ENCODE measurements around the gene DLGAP1. TPM values are rescaled to one million over a fixed set of nuclear protein-coding genes. Genes with fewer than 3 reads are reported as not detected.

Gene DLGAP1
- total and polyA plus RNA-seq, 10 of the 15 experiments (the other 5 are each of a cell fraction or from before 2014, with no cell fraction given): 0.23 to 27.6 (median 1.9) TPM

- no peak for TF ChIP-seq REST (IDR thresholded peaks at IDR 0.05; ENCODE audit: low read depth, low read length)
- no peak for TF ChIP-seq ZNF217 (IDR thresholded peaks at IDR 0.05)
- TF ChIP-seq NR2F1 (conservative IDR thresholded peaks at IDR 0.05): no peak
- no peak for TF ChIP-seq SIX5 (IDR thresholded peaks at IDR 0.05; ENCODE audit: low read depth, low read length, severe bottlenecking)
- TF ChIP-seq, protein P1, sequence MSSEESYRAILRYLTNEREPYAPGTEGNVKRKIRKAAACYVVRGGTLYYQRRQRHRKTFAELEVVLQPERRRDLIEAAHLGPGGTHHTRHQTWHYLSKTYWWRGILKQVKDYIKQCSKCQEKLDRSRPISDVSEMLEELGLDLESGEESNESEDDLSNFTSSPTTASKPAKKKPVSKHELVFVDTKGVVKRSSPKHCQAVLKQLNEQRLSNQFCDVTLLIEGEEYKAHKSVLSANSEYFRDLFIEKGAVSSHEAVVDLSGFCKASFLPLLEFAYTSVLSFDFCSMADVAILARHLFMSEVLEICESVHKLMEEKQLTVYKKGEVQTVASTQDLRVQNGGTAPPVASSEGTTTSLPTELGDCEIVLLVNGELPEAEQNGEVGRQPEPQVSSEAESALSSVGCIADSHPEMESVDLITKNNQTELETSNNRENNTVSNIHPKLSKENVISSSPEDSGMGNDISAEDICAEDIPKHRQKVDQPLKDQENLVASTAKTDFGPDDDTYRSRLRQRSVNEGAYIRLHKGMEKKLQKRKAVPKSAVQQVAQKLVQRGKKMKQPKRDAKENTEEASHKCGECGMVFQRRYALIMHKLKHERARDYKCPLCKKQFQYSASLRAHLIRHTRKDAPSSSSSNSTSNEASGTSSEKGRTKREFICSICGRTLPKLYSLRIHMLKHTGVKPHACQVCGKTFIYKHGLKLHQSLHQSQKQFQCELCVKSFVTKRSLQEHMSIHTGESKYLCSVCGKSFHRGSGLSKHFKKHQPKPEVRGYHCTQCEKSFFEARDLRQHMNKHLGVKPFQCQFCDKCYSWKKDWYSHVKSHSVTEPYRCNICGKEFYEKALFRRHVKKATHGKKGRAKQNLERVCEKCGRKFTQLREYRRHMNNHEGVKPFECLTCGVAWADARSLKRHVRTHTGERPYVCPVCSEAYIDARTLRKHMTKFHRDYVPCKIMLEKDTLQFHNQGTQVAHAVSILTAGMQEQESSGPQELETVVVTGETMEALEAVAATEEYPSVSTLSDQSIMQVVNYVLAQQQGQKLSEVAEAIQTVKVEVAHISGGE (CRISPR knock-in tag; IDR thresholded peaks at IDR 0.05): no peak
- no peak for TF ChIP-seq CBX3 (IDR thresholded peaks at IDR 0.05; ENCODE audit: borderline replicate concordance, low read depth)
- TF ChIP-seq ZNF274 (IDR thresholded peaks at IDR 0.05; ENCODE audit: insufficient read depth, insufficient read length): no peak
These were observed 661.6 kb downstream of the DLGAP1 start (continued) for GRCh38 chr18:3793545-3793944.
